Panc1 (cell line): ENCODE results near the gene ZNF292.
"Not testable (repeated sequence)": the region's sequence is repeated elsewhere in the genome, so short reads cannot be mapped to it uniquely, and the experiment has no call there.

Source experiments
- CTCF ChIP-seq: fragments of 450-650 bp; IDR thresholded peaks from 2 replicates; pipeline ENCODE4 v1.5.1; 2017; ENCODE audit warnings: mild to moderate bottlenecking
- POLR2AphosphoS5 ChIP-seq: IDR thresholded peaks from 2 replicates; pipeline ENCODE4 v1.6.1; 2012; ENCODE audit warnings: mild to moderate bottlenecking, low read depth, low read length, moderate library complexity
- REST ChIP-seq, 2 experiments: IDR thresholded peaks; 2 replicates each; pipeline ENCODE4 v1.6.1; 2011 to 2012; ENCODE audit warnings: low read depth in 2 of 2, control low read depth in 1 of 2, low read length in 1 of 2, mild to moderate bottlenecking in 1 of 2, moderate library complexity in 1 of 2; ENCODE audit not compliant: insufficient read depth in 1 of 2
- SIN3A ChIP-seq: IDR thresholded peaks from 2 replicates; pipeline ENCODE4 v1.6.1; 2012; ENCODE audit warnings: low read depth, mild to moderate bottlenecking, low read length, moderate library complexity, borderline replicate concordance; ENCODE audit not compliant: insufficient read depth
- TCF7L2 ChIP-seq: IDR thresholded peaks from 2 replicates; pipeline ENCODE4 v1.6.1; 2011; ENCODE audit warnings: mild to moderate bottlenecking, low read depth, low read length, inconsistent platforms

GRCh38 chr6:87239098-87239635, 83.8 kb downstream of the ZNF292 start:
- TF ChIP-seq CTCF; POLR2AphosphoS5; REST (IDR thresholded peaks at IDR 0.05; ENCODE audit: insufficient read depth in 1 of 2, low read depth in 2 of 2, low read length in 1 of 2); SIN3A; TCF7L2: not testable (repeated sequence)
